Loucy (cell line): ENCODE measurements around the gene GP5.

ENCODE experiments used
- CTCF ChIP-seq: fragments of 200-600 bp; sonication (generic); conservative IDR thresholded peaks from 2 replicates; pipeline ENCODE4 v1.5.1; 2014; ENCODE audit warnings: mild to moderate bottlenecking, antibody characterized with exemption, low read length
- EZH2phosphoT487 ChIP-seq: fragments of 200-600 bp; IDR thresholded peaks from 2 replicates; pipeline ENCODE4 v1.6.1; 2018; ENCODE audit warnings: antibody characterized with exemption, mild to moderate bottlenecking, moderate library complexity, borderline replicate concordance

GRCh38 chr3:194360568-194360967, 38.5 kb downstream of the GP5 start:
- TF ChIP-seq EZH2phosphoT487: no peak
- no peak for TF ChIP-seq CTCF
